A673 (cell line): ENCODE results near the gene SULT2B1. TPM values are rescaled to one million over a fixed set of nuclear protein-coding genes. Genes with fewer than 3 reads are reported as not detected.

Source experiments
- BruUV-seq: library from RNA; stranded (reverse); fragments of 400-500 nt; replicated peaks from 2 replicates; lab custom pipeline; 2021; lab: Mats Ljungman, UMichigan
- CTCF ChIA-PET: fragments of 300-600 bp; sonication (Branson Sonifier 250); formaldehyde crosslinking; loops from one replicate; lab custom pipeline; 2022; ENCODE audit warnings: antibody characterized with exemption; lab: Charles Lee
- POLR2A ChIA-PET: fragments of 300-600 bp; sonication (Branson Sonifier 250); formaldehyde crosslinking; loops from one replicate; lab custom pipeline; 2022; ENCODE audit warnings: antibody characterized with exemption; ENCODE audit not compliant: low non-redundant PET; lab: Charles Lee
- DNase-seq: peaks from one replicate; pipeline ENCODE4 v3.0.0-alpha.2; 2015; ENCODE audit warnings: low spot score
- H3K27ac ChIP-seq: fragments of 200-600 bp; sonication (generic); 2 replicates; pipeline ENCODE4 v1.5.1; 2016; ENCODE audit warnings: mixed run types, low read depth, mild to moderate bottlenecking, mixed read lengths, antibody characterized with exemption, low read length; ENCODE audit not compliant: poor library complexity, severe bottlenecking
- H3K27me3 ChIP-seq: fragments of 200-600 bp; sonication (generic); replicated peaks from 2 replicates; pipeline ENCODE4 v1.6.1; 2017; ENCODE audit warnings: mixed run types, low read depth, mild to moderate bottlenecking, mixed read lengths, antibody characterized with exemption, low read length; ENCODE audit not compliant: insufficient read depth, poor library complexity
- H3K36me3 ChIP-seq: fragments of 200-600 bp; sonication (generic); 2 replicates; pipeline ENCODE4 v1.6.1; 2016; ENCODE audit warnings: mixed run types, mild to moderate bottlenecking, mixed read lengths, antibody characterized with exemption, low read length; ENCODE audit not compliant: insufficient read depth, poor library complexity, severe bottlenecking
- H3K4me1 ChIP-seq: fragments of 200-600 bp; sonication (generic); 2 replicates; pipeline ENCODE4 v1.6.1; 2017; ENCODE audit warnings: mixed run types, mild to moderate bottlenecking, mixed read lengths, antibody characterized with exemption, low read length; ENCODE audit not compliant: insufficient read depth, poor library complexity, severe bottlenecking
- H3K4me3 ChIP-seq: fragments of 200-600 bp; sonication (generic); 2 replicates; pipeline ENCODE4 v1.5.1; 2016; ENCODE audit warnings: low read depth, mixed run types, mild to moderate bottlenecking, mixed read lengths, low read length; ENCODE audit not compliant: poor library complexity, severe bottlenecking
- H3K9me3 ChIP-seq: fragments of 200-600 bp; sonication (generic); 2 replicates; pipeline ENCODE4 v1.6.1; 2016; ENCODE audit warnings: mixed run types, low read depth, mild to moderate bottlenecking, mixed read lengths, antibody characterized with exemption, low read length; ENCODE audit not compliant: poor library complexity, severe bottlenecking
- EZH2 ChIP-seq: fragments of 200-600 bp; sonication (generic); IDR thresholded peaks from 2 replicates; pipeline ENCODE4 v1.6.1; 2017; ENCODE audit warnings: borderline replicate concordance, low read depth, mild to moderate bottlenecking, mixed read lengths, antibody characterized with exemption, low read length; ENCODE audit not compliant: poor library complexity, severe bottlenecking
- intact Hi-C: fragments of 100-400 bp; cut with micrococcal nuclease; formaldehyde crosslinking; loops from one replicate; pipeline ENCODE4 v1.10.0; 2022; ENCODE audit not compliant: unreplicated experiment
- total RNA-seq: library from RNA; stranded (reverse); gene quantifications from 2 replicates; pipeline ENCODE4 v1.2.3, GENCODE V29; 2021
- TF ChIP-seq, protein P1 (sequence below): fragments of 300-800, 200-600 bp; sonication (generic); conservative IDR thresholded peaks from 2 replicates; pipeline ENCODE4 v1.5.1; 2017; ENCODE audit warnings: low read depth, mild to moderate bottlenecking, antibody characterized with exemption, low read length, moderate library complexity, mixed read lengths

The SULT2B1 gene
- total RNA-seq, 1 experiment from 2014 or later: 0.60 TPM

DNA sequence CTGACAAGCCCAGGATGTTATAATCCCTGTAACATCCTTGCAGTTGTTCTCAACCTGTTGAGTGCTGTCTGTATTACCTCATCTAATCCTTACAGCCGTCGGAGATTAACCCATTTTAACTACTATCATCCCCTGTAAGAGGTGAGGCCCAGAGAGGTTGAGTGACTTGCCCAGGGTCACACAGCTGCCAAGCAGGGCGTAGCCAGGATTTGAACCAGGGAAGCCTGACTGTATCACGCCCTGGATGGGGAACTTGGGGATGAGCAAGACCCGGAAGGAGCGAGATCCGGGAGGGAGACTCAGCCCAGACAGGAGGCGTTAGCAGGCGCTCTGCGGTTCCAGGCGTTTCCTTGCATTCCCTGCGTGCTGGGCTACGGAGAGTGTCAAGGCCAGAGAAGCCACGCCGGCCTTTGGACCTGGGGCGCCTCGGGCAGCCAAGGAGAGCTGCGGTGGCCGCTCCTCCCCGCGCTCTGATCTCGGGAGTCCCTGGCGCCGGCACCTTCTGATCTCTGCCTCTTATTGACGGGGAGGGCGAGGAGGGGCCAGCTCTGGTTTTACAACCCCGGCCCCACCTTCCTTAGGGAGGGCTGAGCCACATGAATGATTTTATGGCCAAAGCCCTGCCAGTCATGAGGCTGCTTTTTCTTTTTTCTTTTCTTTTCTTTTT lies 6.2 kb downstream of the SULT2B1 start:
- BruUV-seq: no TSS peak

DNA sequence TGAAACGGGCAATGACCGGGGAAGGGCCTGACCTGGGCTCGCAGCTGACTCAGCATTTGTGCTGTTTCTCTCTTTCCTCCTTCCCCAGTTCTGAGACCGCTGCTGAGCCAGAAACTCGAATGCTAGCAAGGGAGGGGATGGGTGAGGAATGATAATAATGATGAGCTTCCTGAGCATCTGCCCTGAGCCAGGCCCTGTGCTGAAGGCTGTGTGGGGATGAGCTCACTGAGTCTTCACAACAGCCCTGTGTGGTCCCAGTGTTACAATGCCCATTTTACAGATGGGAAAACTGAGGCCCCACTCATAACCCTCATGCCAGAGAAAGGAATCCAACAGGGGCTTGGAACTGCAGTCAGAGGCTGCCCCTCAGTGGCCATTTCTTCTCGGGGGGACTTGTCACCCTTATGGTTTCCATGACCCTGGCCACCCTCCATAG lies 8.1 kb downstream of the SULT2B1 start:
- Histone ChIP-seq H3K27me3 (no peaks in the 10 kb centered on the region), H3K4me1 (no peaks in the 10 kb centered on the region), H3K27ac (no peak overlapping the region), H3K9me3 (no peaks in the 10 kb centered on the region), H3K4me3 (no peak overlapping the region), H3K36me3 (no peaks in the 10 kb centered on the region)
- no TSS peak for BruUV-seq
- CTCF ChIA-PET: no interaction called here
- intact Hi-C loops: no loop called here
- TF ChIP-seq, protein P1, sequence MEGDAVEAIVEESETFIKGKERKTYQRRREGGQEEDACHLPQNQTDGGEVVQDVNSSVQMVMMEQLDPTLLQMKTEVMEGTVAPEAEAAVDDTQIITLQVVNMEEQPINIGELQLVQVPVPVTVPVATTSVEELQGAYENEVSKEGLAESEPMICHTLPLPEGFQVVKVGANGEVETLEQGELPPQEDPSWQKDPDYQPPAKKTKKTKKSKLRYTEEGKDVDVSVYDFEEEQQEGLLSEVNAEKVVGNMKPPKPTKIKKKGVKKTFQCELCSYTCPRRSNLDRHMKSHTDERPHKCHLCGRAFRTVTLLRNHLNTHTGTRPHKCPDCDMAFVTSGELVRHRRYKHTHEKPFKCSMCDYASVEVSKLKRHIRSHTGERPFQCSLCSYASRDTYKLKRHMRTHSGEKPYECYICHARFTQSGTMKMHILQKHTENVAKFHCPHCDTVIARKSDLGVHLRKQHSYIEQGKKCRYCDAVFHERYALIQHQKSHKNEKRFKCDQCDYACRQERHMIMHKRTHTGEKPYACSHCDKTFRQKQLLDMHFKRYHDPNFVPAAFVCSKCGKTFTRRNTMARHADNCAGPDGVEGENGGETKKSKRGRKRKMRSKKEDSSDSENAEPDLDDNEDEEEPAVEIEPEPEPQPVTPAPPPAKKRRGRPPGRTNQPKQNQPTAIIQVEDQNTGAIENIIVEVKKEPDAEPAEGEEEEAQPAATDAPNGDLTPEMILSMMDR: no peak
- no peak for TF ChIP-seq EZH2
- DNase-seq: no peak
- POLR2A ChIA-PET: interaction anchor here (0.6 kb wide), 1 partner anchor 59 kb away, joined by 3 read pairs; the partner anchor contains the start of gene RPL18

More for the DNA sequence above, 6.2 kb downstream of the SULT2B1 start:
- CTCF ChIA-PET: no interaction called here
- H3K9me3 ChIP-seq: no peaks in the 10 kb centered on the region
- DNase-seq: no peak
- TF ChIP-seq, protein P1: no peak
- TF ChIP-seq EZH2: no peak
- intact Hi-C loops: no loop called here
- POLR2A ChIA-PET: no interaction called here
- no peak overlapping the region for H3K4me3 ChIP-seq
- no peaks in the 10 kb centered on the region for H3K36me3 ChIP-seq
- no peaks in the 10 kb centered on the region for H3K4me1 ChIP-seq
- H3K27me3 ChIP-seq: no peaks in the 10 kb centered on the region
- H3K27ac ChIP-seq: no peak overlapping the region

DNA sequence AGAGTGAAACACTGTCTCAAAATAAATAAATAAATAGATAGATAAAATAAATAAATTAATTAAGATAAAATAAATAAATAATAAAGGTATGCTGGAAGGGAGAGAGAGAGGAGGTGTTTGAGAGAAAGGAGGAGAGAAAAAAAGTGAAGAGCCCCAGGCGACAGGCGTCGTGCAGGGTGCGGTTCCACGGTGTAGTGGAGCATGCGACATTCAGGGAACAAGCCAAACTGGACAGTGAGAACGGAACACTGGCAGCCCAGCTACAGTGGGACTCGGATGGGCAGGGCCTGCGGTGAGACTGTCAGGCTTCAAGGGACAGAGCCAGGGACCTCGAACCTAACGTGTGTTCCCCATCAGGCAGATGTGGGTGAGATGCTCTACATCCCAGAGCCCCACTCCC lies 9.4 kb downstream of the SULT2B1 start:
- no peak for DNase-seq
- BruUV-seq: no TSS peak
- intact Hi-C loops: no loop called here

More for the DNA sequence above, 9.4 kb downstream of the SULT2B1 start:
- Histone ChIP-seq H3K27ac (no peak overlapping the region), H3K27me3 (no peaks in the 10 kb centered on the region), H3K36me3 (no peaks in the 10 kb centered on the region), H3K4me1 (no peaks in the 10 kb centered on the region), H3K9me3 (no peaks in the 10 kb centered on the region), H3K4me3 (no peak overlapping the region)
- ChIA-PET POLR2A (no interaction called here), CTCF (no interaction called here)
- TF ChIP-seq, protein P1: no peak
- TF ChIP-seq EZH2: no peak
